Measurements from ENCODE around the gene PARD3.
A peak's percentile ranks its signal among the peaks of the same experiment; 100 is the strongest.
"Not testable (repeated sequence)": the region's sequence is repeated elsewhere in the genome, so short reads cannot be mapped to it uniquely, and the experiment has no call there.

The PARD3 gene

GRCh38 chr10:34717429-34717828 lies 97.7 kb downstream of the PARD3 start:
- no peaks in the 10 kb centered on the region for H3K36me3 Mint-ChIP-seq (ENCODE audit: low read depth)
- peaks cover 5% of the 10 kb centered on the region for H3K4me1 Mint-ChIP-seq (ENCODE audit: low read depth)
- H3K9me3 Mint-ChIP-seq: no peaks in the 10 kb centered on the region
- H3K27me3 Mint-ChIP-seq: no peaks in the 10 kb centered on the region
- no peak overlapping the region for H3K27ac Mint-ChIP-seq
- H3K4me3 Mint-ChIP-seq: no peak overlapping the region

GRCh38 chr10:34716958-34717357 lies 98.1 kb downstream of the PARD3 start:
- peaks cover 5% of the 10 kb centered on the region for H3K4me1 Mint-ChIP-seq (ENCODE audit: low read depth)
- H3K36me3 Mint-ChIP-seq (ENCODE audit: low read depth): no peaks in the 10 kb centered on the region
- no peak overlapping the region for H3K4me3 Mint-ChIP-seq
- H3K9me3 Mint-ChIP-seq: no peaks in the 10 kb centered on the region
- H3K27me3 Mint-ChIP-seq: no peaks in the 10 kb centered on the region
- H3K27ac Mint-ChIP-seq: no peak overlapping the region

- Mint-ChIP-seq H3K9me3 (no peaks in the 10 kb centered on the region), H3K27me3 (no peaks in the 10 kb centered on the region), H3K36me3 (ENCODE audit: low read depth) (no peaks in the 10 kb centered on the region), H3K4me1 (ENCODE audit: low read depth) (peaks cover 5% of the 10 kb centered on the region), H3K27ac (no peak overlapping the region), H3K4me3 (no peak overlapping the region)
Measured at GRCh38 chr10:34716234-34716633, 98.9 kb downstream of the PARD3 start.

GRCh38 chr10:34715511-34716187 lies 99.4 kb downstream of the PARD3 start:
- Mint-ChIP-seq H3K4me3 (no peak overlapping the region), H3K4me1 (ENCODE audit: low read depth) (peaks cover 5% of the 10 kb centered on the region), H3K27ac (no peak overlapping the region), H3K9me3 (no peaks in the 10 kb centered on the region), H3K36me3 (ENCODE audit: low read depth) (no peaks in the 10 kb centered on the region), H3K27me3 (no peaks in the 10 kb centered on the region)

GRCh38 chr10:34713875-34714274 lies 101.2 kb downstream of the PARD3 start:
- H3K36me3 Mint-ChIP-seq (ENCODE audit: low read depth): no peaks in the 10 kb centered on the region

GRCh38 chr10:34711500-34711899 lies 103.6 kb downstream of the PARD3 start:
- no peaks in the 10 kb centered on the region for H3K9me3 Mint-ChIP-seq
- H3K27ac Mint-ChIP-seq: no peak overlapping the region
- no peak overlapping the region for H3K4me3 Mint-ChIP-seq
- no peaks in the 10 kb centered on the region for H3K27me3 Mint-ChIP-seq
- H3K36me3 Mint-ChIP-seq (ENCODE audit: low read depth): no peaks in the 10 kb centered on the region
- H3K4me1 Mint-ChIP-seq (ENCODE audit: low read depth): no peaks in the 10 kb centered on the region

More at GRCh38 chr10:34713875-34714274, 101.2 kb downstream of the PARD3 start:
- Mint-ChIP-seq H3K27ac (no peak overlapping the region), H3K9me3 (no peaks in the 10 kb centered on the region), H3K4me1 (ENCODE audit: low read depth) (peaks cover 5% of the 10 kb centered on the region), H3K27me3 (no peaks in the 10 kb centered on the region), H3K4me3 (no peak overlapping the region)

GRCh38 chr10:34710391-34710751 lies 104.7 kb downstream of the PARD3 start:
- H3K4me1 Mint-ChIP-seq (ENCODE audit: low read depth): peaks cover 6% of the 10 kb centered on the region
- no peaks in the 10 kb centered on the region for H3K9me3 Mint-ChIP-seq
- no peaks in the 10 kb centered on the region for H3K36me3 Mint-ChIP-seq (ENCODE audit: low read depth)
- peaks cover 3% of the 10 kb centered on the region for H3K27me3 Mint-ChIP-seq
- H3K4me3 Mint-ChIP-seq: no peak overlapping the region
- H3K27ac Mint-ChIP-seq: no peak overlapping the region

- Mint-ChIP-seq H3K27me3 (peaks cover 4% of the 10 kb centered on the region), H3K9me3 (no peaks in the 10 kb centered on the region), H3K4me1 (ENCODE audit: low read depth) (peaks cover 6% of the 10 kb centered on the region), H3K4me3 (no peak overlapping the region), H3K27ac (no peak overlapping the region), H3K36me3 (ENCODE audit: low read depth) (no peaks in the 10 kb centered on the region)
Measured at GRCh38 chr10:34709637-34710390, 105.3 kb downstream of the PARD3 start.

GRCh38 chr10:34707656-34708055 lies 107.4 kb downstream of the PARD3 start:
- Mint-ChIP-seq H3K27ac (no peak overlapping the region), H3K9me3 (no peaks in the 10 kb centered on the region), H3K4me3 (no peak overlapping the region), H3K4me1 (ENCODE audit: low read depth) (peaks cover 6% of the 10 kb centered on the region), H3K27me3 (peaks cover 8% of the 10 kb centered on the region), H3K36me3 (ENCODE audit: low read depth) (no peaks in the 10 kb centered on the region)

GRCh38 chr10:34706992-34707391 lies 108.1 kb downstream of the PARD3 start:
- not testable (repeated sequence) for H3K4me1 Mint-ChIP-seq (ENCODE audit: low read depth); H3K36me3 Mint-ChIP-seq (ENCODE audit: low read depth)

GRCh38 chr10:34706147-34706546 lies 108.9 kb downstream of the PARD3 start:
- Mint-ChIP-seq H3K27ac (no peak overlapping the region), H3K9me3 (no peaks in the 10 kb centered on the region), H3K36me3 (ENCODE audit: low read depth) (no peaks in the 10 kb centered on the region), H3K4me1 (ENCODE audit: low read depth) (peaks cover 6% of the 10 kb centered on the region), H3K4me3 (no peak overlapping the region), H3K27me3 (peaks cover 8% of the 10 kb centered on the region)

More at GRCh38 chr10:34706992-34707391, 108.1 kb downstream of the PARD3 start:
- not testable (repeated sequence) for H3K27ac Mint-ChIP-seq, H3K4me3 Mint-ChIP-seq, H3K27me3 Mint-ChIP-seq, H3K9me3 Mint-ChIP-seq

- no peaks in the 10 kb centered on the region for H3K36me3 Mint-ChIP-seq (ENCODE audit: low read depth)
- H3K4me1 Mint-ChIP-seq (ENCODE audit: low read depth): peaks cover 6% of the 10 kb centered on the region
- peaks cover 8% of the 10 kb centered on the region for H3K27me3 Mint-ChIP-seq
- H3K27ac Mint-ChIP-seq: peak overlapping the region; percentile 38
- H3K9me3 Mint-ChIP-seq: no peaks in the 10 kb centered on the region
- no peak overlapping the region for H3K4me3 Mint-ChIP-seq
Measured at GRCh38 chr10:34705563-34705962, 109.5 kb downstream of the PARD3 start.

- H3K4me1 Mint-ChIP-seq (ENCODE audit: low read depth): peaks cover 6% of the 10 kb centered on the region
- H3K9me3 Mint-ChIP-seq: no peaks in the 10 kb centered on the region
- no peaks in the 10 kb centered on the region for H3K36me3 Mint-ChIP-seq (ENCODE audit: low read depth)
- no peak overlapping the region for H3K27ac Mint-ChIP-seq
- no peak overlapping the region for H3K4me3 Mint-ChIP-seq
- peaks cover 8% of the 10 kb centered on the region for H3K27me3 Mint-ChIP-seq
Measured at GRCh38 chr10:34704526-34705184, 110.4 kb downstream of the PARD3 start.

GRCh38 chr10:34702982-34703381 lies 112.1 kb downstream of the PARD3 start:
- Mint-ChIP-seq H3K9me3 (no peaks in the 10 kb centered on the region), H3K4me3 (no peak overlapping the region), H3K27me3 (peaks cover 8% of the 10 kb centered on the region), H3K27ac (no peak overlapping the region), H3K36me3 (ENCODE audit: low read depth) (no peaks in the 10 kb centered on the region), H3K4me1 (ENCODE audit: low read depth) (peaks cover 6% of the 10 kb centered on the region)
